ENCODE results near the gene NELFA.
"Not testable (repeated sequence)": the region's sequence is repeated elsewhere in the genome, so short reads cannot be mapped to it uniquely, and the experiment has no call there.

The NELFA gene

DNA sequence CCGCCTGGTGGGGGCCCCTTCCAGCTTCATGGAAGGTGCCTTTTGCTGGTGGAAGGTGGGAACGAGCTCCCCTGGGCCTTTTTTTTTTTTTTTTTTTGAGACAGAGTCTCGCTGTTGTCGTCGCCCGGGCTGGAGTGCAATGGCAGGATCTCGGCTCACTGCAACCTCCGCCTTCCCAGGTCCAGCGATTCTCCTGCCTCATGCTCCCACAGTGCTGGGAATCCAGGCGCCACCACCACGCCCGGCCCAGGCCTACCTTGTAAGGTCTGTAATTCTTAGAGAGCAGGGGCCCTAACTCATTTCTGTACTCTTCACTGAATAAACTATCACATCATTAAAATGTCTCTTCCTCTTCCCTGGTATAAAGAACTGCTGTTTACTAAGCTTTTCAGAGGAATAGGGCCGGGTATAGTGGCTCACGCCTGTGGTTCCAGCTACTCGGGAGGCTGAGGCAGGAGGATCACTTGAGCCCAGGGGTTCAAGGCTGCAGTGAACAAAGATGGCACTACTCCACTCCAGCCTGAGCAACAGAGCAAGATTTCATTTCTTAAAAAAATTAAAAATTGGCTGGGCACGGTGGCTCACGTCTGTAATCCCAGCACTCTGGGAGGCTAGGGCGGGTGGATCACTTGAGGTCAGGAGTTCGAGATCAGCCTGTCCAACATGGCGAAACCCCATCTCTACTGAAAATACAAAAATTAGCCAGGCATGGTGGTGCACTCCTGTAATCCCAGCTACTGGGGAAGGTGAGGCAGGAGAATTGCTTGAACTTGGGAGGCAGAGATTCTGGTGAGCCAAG lies 14.9 kb downstream of the NELFA start:
- not testable (repeated sequence) for DNase-seq

DNA sequence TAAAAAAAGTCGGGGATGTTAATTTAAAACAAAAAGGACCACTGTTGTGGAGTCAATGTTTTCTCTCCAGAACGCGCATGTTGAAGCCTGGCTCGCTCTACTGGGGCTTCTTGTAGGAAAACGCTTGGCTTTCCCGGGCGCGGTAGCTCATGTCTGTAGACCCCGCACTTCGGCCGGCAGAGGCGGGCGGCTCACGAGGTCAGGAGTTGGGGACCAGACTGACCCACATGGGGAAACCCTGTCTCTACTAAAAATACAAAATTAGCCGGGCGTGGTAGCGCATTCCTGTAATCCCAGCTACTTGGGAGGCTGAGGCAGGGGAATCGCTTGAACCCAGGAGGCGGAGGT lies 15.6 kb downstream of the NELFA start:
- DNase-seq = no peak

DNA sequence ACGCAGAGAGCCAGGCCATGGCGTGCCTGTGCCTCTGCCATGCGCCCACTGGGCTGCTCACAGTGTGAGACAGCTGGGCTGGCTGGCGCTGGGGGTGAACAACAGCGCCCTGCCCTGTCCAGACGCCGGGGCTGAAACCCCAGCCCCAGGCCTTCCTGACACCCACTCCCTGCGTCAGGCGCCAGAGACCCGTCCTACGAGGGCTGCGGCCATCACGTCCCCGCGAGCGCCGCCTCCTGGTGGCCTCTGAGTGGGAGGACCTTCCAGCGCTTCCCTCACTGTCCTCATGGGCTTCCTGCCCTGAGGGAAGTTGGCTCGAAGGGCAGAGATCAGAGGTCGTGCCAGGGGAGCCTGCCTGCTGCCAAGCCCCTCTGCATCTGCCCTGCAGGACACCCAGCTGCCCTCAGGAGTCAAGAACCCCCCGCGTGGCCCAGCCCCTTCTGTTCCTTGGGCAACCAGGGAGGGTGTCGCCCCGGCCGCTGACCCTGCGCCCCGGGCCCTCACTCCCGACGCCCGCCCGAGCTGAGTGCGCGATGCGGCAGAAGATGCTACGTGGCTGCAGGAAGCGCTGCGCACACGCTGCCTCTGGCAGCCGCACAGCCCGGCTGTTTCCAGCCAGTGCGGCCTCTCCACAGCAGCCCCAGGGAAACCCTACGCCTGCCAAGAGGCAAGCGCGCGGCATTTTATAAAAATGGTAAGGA lies 16.2 kb downstream of the NELFA start:
- no peak for DNase-seq

DNA sequence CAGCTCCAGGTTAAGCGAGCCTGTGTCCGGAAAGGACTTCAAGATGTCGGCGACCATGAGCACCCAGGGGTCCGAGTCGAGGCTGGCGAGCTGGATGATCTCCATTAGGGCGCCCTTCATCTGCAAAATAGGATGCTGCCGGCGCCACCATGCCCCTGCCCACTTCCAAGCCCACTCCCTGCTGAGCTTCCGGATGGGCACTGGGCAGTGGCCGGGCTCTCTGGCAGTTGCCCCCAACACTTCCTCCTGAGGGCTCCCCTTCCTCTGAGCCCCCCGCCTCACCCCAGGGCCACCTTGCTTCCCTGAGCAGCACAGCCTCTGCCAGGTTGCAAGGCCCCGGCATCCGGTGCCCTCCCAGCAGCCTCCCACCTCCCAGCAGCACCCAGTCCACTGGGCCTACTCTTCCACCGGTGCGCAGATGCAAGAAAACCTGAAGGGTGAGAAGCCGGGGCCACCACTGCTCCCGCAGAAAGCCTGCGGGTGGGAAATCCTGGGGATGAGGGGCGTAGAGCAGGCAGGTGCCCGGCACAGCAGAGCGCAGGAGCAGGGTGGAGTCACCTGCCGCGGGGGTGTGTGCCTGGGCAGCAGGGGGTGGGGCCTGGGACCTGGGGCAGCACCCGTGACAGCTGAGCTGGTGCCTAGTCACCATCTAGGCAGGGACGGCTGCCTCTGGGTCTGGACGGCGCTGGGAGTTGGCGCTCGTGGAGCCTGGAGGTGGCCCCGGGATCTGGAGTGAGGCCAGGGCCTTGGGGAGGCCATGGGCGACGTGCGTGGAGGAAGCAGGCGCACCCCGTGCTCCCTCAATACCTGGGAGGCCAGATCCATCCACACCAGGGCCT lies 17.0 kb downstream of the NELFA start:
- DNase-seq = no peak

DNA sequence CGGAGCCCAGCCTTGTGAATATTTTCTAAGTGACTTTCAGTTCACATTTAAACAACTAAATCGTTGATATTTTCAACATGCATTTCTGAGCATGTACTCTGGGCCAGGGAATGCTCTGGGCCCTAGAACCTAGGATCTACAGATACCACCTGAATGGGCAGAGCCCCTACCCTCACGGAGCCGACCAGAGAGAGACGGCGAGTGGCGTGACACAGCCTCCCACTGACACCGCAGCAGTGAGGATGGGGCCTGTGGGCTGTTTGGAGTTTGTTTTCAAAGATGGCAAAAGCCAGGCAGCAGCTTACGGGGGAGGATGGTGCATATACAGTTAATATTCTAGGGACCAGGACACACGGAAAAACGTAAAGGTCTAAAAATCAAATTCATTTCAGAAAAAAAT lies 17.7 kb downstream of the NELFA start:
- DNase-seq = no peak

DNA sequence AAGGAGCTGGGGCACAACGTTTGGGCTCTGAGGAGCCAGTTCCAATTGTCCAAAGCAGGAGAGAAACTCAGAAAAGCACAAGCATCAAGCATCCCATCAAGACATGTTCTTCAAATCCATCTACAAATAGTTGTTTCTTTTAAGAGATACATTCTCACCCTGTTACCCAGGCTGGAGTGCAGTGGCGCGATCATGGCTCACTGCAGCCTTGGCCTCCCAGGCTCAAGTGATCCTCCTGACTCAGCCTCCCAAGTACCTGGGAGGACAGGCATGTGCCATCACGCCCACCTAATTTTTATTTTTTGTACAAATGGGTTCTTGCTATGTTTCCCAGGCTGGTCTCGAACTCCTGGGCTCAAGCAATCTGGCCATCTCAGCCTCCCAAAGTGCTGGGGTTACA lies 18.1 kb downstream of the NELFA start:
- DNase-seq = no peak

DNA sequence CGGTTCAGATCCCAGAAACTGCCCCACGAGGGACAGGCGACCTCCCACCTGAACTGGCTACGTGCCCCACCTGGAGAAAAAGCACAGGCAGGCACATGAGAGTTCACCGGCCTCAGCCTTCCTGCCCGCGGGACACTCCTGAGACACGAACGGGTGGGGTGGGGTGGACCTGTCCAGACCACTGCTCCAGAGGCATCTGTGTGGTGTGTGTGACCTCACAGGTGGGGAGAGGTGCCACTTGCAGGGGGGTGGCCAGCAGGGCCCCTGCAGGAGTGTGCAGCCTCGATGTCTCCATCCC lies 18.5 kb downstream of the NELFA start:
- no peak for DNase-seq

DNA sequence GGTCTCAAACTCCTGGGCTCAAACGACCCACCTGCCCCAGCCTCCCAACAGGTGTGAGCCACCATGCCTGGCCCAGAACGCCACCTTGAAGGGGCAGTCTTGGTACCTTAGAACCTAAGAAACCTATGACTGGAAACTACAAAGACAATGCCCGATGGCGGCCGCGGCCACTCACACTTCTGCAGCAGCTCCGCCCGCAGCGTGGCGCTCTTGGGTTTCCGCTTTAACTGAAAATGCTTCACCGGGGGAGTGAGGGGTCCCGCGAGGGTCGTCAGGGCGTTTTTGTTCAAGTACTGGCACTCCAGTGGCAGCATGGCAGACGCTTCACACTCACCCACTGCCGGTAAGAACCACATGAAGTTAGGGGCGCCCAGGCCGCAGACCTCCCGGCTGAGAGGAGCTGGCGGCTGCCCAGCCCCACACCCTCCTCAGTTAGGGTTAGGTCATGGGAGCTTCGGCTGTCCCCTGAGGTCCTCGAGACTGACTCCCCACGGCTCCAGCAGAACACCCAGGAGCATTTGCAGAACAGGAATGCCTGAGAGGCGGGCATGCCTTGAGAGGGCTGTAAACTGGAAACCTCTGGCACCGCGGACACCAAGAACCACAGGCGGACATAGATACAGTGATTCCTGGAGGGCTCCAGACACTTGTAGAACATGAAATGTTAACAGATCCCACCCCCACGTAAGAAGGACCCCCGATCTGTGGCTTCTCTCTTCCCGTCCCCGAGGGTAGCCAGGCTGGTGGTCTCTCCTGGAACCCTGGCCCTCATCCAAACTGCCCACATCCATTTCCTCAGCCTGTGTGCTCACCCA lies 19.0 kb downstream of the NELFA start:
- DNase-seq = no peak

DNA sequence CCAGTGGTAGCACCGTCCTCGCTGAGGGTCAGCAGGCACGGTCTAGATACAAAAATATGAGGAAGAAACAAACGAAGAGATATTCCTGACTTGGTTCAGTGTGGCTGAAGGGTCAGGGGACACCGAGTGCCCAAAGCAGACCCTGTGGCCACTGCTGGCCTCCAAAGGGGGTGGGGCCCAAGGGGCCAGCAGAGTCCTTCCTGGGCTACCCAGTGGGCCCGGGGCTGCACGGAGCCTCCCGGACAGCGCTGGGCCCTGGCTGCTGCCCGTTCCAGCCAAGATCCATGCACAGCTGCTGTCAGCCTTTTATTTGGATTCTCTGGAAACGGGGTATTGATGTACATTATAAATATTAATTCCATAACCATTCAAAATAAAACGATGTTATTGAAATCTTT lies 20.4 kb downstream of the NELFA start:
- DNase-seq = no peak

DNA sequence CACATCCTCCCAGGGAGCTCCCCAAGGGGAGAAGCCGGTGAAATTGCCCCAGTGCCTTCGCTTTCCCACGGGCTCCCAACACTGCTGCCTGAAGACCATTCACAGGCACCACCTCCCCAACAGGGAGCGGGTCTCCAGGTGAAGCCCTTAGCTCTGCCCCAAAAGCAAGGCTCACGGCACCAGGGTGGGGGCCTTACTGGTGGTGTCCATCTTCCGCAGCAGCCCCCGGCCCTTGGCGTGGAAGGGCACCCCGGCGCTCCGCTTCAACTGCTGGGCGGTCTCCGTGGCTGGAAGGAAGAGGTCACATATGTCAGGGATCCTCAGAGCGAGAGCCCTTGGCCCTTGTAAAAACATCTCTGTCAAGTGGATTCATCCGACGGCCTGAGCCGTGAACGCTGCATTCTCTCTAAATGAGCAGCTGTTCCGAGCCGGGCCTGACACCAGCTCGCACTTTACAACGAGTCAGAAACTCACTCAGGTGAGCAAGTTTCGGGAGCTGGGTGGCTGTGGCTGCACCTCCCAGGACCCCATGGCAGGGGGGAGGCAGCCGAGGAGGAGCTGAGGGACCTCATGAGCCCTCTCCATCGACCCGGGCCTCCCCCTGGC lies 20.9 kb downstream of the NELFA start:
- DNase-seq = no peak

DNA sequence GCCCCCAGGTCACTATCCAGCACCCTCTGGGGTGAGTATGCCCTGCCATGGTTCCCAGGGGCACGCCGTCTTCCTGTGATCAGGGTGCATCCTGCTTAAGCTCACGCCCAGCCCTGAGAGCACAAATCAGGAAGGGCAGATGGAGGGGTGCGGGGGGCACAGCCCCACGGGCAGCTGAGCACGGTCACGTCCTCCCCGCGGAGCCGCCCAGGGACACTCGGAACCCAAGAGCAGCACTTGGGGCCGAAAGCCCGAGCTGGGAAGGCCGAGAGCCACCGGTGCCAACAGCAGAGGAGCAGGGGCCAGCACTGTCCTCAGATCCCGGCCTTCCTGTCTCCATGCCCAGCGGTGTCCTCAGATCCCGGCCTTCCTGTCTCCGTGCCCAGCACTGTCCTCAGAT lies 21.5 kb downstream of the NELFA start:
- no peak for DNase-seq

DNA sequence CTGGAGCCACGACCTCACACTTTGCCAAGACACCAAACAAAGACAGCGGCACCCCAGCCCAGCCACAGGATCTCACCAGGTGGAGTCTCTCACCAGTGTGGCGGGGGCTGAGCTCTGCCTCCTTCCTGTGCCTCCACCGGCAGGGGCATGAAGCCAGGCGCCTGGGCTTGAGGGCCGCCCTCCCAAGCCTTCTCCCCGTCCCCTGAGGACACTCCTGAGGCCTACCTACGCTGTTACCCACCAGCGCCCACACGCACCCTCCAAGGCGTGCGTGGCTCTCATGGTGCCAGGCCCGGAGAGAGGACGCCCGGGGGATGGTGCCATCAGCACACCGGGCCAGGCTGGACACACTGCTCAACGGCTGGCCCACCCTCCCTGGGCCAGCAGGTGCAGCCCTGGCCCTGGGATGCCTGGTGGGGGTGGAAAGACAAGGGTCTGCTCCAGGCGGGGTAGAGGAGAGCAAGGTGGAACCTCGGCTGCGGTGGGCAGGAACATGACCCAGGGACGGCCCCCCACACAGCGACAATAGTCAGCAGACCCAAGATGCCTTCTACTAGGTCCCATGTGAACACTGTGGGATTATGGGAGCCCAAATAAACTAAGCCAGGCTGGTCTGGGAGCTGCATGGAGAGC lies 22.1 kb downstream of the NELFA start:
- no peak for DNase-seq

DNA sequence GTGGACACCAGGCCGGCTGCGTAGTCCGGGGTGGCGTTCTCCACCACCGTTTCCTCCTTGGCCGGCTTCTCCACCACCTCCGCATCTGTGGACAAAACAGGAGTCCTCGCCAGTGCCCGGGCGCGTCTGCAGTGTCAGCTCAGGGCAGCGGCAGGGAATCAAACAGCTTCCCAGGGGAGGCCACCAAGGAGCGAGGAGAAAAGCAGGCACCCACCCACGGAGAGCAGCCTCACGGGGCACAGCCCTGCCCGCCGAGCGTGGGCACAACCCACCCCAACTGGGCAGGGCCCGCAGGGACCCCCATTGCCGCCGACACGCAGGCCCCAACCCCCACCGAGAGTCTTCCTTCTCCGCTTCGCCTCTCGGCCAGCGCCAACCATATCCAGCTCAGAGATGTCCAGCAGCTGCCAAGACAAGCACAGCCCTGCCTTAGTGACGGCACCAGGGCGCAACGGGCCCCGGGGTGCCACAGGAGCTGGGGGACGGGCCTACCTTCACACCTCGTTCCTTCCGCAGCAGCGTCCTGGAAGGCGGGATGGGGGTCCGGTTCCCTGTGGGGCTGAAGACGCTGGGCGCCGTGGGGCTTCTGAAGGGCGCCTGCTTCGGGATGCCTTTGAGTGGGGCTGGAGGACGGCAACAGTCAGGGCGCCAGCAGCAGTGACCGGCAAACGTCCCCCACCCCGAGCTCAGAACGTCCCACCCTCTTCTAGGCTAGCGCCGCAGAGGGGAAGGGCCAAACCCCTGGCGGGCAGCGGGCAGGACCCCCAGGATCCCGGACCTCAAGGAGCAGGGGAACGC lies 22.8 kb downstream of the NELFA start:
- no peak for DNase-seq

DNA sequence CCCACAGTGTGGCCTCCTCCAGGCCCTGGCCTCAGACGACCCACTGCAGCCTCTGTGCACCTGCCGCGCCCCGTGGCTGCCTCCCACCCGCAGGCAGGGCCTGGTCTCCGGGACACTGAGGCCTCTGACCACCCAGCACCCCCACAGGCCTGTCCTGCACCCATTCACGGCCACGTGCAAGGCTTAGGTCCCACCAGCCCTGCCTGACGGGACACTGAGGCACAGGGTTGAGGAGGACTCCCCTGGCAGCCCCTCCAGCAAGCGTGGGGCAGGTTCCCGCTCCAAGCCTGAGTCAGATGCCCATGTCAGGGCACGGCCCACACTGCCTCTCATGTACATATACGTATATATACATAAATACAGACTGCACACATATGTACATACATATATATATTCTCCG lies 23.5 kb downstream of the NELFA start:
- DNase-seq = no peak

DNA sequence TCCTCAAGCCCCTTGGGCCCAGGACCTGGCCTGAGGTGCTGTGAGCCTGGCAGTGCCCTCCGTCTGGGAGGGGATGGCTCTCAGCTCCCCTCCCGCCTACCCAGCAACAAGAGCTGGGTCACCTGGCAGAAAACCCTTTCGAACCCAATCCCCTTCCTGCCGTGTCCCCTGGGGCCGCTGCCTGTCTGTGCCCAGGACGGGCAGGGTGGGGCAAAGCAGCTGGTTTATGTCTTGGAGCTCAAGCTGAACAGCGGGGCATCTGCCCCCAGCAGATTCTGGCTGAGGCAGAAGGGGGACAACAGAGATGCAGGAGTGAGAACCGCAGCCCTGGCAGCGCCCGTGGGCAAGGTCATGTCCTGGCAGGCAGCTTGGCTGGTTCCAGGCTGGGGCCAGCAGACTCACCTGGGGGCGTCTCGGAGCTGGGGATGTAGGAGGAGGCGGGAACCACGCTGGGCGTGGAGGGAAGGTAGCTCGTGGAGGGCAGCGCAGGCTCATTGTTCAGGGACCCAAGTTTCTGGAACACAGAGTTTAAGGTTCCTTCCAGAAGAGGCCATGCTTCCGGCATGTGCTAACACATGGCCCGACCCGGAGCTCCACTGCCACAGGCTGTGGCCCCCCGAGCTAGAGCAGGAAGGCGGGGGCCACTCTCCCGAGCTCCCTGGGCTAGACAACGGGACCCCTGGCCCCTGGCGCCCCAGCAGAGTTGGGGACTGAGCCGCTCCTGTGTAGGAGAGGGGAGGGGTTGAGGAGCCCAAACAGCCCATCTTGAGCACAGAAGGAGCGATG lies 24.2 kb downstream of the NELFA start:
- DNase-seq = no peak

DNA sequence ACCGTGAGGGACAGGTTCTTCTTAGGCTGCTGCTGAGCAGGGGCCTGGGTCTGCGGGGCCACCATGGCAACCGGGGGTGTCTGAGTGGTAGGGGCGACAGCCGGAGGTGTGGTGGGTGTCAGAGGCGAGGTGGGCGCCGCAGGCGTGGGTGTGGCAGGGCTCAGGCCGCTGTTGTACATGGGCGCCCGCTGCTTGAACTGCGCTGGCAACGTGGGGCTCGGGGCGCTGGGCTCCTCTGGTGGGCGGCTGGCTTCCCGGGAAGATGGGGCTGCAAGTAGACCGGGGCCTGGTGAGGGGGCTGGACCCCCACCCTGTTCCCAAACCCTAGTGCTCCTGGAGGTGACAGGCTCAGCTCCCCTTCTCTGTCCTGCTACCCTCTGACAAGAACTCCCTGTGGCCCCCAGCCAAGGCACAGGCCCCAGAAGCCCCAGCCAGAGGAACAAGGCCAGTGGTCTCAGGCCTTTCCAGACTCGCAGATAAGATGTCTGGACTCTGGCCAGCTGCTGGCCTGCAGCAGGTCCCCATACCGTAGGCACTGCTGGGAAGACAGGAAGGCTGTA lies 24.8 kb downstream of the NELFA start:
- DNase-seq = no peak

DNA sequence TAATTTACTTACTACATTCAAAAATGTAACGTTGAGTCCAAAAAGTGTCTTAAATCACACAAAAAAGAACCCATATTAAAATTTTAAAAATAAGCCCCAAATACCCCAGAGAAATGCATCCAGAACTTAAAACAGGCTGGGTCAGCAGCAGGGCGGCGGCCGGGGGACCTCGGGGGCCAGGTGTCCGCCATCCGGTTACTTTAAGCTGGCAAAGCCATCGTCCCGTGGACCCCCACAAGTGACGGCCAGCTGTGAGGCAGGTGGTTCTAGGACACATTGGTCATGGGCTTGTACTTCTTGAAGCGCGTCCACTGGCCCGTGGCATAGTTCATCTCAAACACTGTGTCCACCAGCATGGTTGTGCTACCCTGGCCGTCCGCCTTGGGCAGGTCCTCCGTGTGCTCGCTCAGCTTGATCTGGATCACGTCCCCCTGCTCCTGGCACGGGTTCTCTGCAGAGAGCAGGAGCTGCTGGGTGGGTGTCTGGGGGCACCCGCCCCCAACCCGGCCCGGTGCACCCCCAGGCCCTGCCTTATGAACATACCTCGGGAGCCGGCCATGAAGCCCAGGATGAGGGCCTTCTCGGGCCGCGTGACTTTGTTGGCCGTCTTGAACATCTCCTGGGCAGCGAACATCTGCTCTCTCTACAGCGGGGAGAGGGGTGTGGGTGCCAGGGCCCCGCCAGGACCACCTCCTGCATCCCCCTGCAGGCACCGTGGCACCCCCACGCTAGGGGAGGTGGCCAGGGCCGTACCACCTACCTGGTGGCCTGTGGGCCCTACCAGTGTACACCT lies 25.5 kb downstream of the NELFA start:
- DNase-seq = no peak

DNA sequence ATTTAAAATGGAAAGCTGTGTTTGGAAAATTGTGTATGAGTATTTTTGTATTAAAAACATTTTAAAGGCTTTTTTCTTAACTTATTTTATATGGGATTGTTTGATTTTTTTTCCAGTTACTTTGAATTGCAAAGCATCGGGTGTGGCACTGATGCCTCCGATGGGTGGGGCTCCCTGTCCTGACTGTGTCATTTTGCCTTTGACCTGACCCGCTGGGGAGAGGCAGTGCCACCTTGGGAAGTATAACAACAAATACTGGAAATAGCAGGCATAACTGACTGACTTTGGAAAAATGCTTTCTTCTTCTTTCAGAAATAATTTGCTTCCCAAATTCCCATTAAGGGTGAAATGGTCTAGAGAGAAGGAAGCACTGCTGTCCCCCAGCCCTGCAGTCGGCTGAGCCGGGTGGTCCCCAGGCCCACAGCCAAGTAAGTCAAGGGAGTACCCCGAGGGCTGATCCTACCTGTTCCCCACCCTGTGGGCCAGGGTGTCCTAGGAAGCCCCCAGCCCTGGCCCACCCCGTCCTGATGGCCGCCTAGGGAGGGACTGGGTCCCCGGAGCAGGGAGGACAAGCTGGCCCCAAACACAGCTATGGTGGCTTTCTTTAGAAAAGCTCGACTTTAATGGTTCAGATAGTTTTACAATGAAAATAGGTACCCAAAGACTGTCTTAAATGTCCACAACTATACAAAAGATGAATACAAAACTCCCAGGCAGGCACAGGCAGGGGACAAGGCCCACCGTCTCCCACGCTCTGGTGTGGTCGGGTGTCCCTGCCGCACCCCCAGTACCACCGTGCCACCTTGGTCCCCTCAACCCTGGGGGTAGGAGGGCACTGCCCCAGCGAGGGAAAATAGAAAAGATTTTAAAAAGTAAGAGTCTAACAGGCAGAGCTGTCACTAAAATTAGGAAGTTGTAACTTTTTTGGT lies 26.4 kb downstream of the NELFA start:
- DNase-seq = no peak

Data from NCI-H446 (cell line).